GM19372 (cell line): ENCODE results near the gene SZRD1.
"Not testable (repeated sequence)": the region's sequence is repeated elsewhere in the genome, so short reads cannot be mapped to it uniquely, and the experiment has no call there.

Source experiments
- ATAC-seq: cut with Tn5 transposase; IDR thresholded peaks from one replicate; pipeline ENCODE4 v1.9.1; 2021; ENCODE audit warnings: mild to moderate bottlenecking, low read depth, moderate library complexity; ENCODE audit not compliant: unreplicated experiment

The SZRD1 gene

GRCh38 chr1:16366722-16367257 is at the start of gene SZRD1:
Gene SZRD1, plus strand, starts transcription at chr1:16367242. Its CDS starts 16 bp downstream, at chr1:16367258.
- peak; percentile 78 for ATAC-seq

- no peak for ATAC-seq
These were observed 48.5 kb upstream of the SZRD1 start for GRCh38 chr1:16318555-16318954.

- ATAC-seq = no peak
These were observed 45.7 kb upstream of the SZRD1 start for GRCh38 chr1:16321176-16321867.

- ATAC-seq = no peak
These were observed 42.6 kb upstream of the SZRD1 start for GRCh38 chr1:16324456-16324890.

GRCh38 chr1:16326833-16327404 is 40.1 kb upstream of the SZRD1 start:
- ATAC-seq = no peak

- no peak for ATAC-seq
These were observed 32.2 kb upstream of the SZRD1 start for GRCh38 chr1:16334655-16335340.

GRCh38 chr1:16338961-16339360 is 28.1 kb upstream of the SZRD1 start:
- no peak for ATAC-seq

- no peak for ATAC-seq
These were observed 26.4 kb upstream of the SZRD1 start for GRCh38 chr1:16340673-16341072.

- no peak for ATAC-seq
These were observed 24.5 kb upstream of the SZRD1 start for GRCh38 chr1:16342331-16343062.

- ATAC-seq = not testable (repeated sequence)
These were observed 23.8 kb upstream of the SZRD1 start for GRCh38 chr1:16343276-16343675.

- no peak for ATAC-seq
These were observed 18.4 kb upstream of the SZRD1 start for GRCh38 chr1:16348414-16349182.

- no peak for ATAC-seq
These were observed 17.1 kb upstream of the SZRD1 start for GRCh38 chr1:16349847-16350406.

GRCh38 chr1:16351456-16351993 is 15.5 kb upstream of the SZRD1 start:
- ATAC-seq = no peak

- peak; percentile 87 for ATAC-seq
These were observed 14.8 kb upstream of the SZRD1 start, which contains the start of gene FBXO42 for GRCh38 chr1:16351994-16352841. Gene FBXO42, minus strand, starts transcription at chr1:16352480. Its CDS starts 37,062 bp downstream, at chr1:16315418.

GRCh38 chr1:16352842-16353535 is 14.1 kb upstream of the SZRD1 start:
- no peak for ATAC-seq

GRCh38 chr1:16354619-16355018 is 12.4 kb upstream of the SZRD1 start:
- no peak for ATAC-seq

GRCh38 chr1:16356867-16357266 is 10.2 kb upstream of the SZRD1 start:
- no peak for ATAC-seq

GRCh38 chr1:16365146-16365498 is 1.9 kb upstream of the SZRD1 start:
- ATAC-seq = not testable (repeated sequence)
